Activated CD4-positive, alpha-beta T cell treated with anti-CD3 and anti-CD28 coated beads, Interleukin-2, amount 50 U/mL, for 48 hours (primary cell): ENCODE measurements around the gene PIGR.

Experiments
- DNase-seq, 2 experiments: peaks; one replicate each; pipeline ENCODE4 v3.0.0-alpha.2; 2020

The PIGR gene

DNA sequence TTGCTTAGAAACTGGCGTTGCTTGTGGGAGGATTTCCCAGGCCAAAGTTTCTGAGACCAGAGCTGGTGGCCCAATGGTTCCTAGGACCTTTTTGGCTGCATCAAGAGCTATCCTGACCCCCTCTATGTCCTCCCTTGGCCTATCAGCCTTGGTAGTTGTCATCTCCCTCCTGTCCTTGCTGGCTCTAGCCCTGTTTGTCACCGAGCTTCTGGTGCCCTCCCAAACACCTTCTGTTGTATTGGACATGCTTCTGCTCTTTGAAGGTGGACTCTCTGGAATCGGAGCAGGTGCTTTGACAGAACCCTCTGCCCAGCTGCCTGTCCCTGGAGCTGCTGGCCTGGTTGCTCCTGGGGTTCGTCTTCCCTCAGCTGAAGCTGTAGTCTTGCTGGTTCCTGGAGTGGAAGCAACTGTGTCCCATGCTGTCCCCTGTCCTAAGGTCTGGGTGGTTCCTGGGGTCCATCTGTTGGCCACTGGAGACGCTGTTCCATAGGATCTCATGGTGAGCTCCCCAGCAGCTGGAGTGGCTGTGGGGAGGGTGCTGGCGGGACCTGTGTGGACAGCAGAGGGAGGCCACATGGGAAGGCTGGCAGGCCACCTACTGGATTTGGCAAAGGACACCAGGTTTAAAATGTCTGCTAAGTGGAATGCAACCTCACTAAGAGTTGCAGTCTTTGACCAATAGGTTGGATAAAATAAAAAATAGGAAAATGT lies 14.6 kb upstream of the PIGR start:
- no peak for DNase-seq

- no peak for DNase-seq
Measured at GRCh38 chr1:206958144-206958543, 11.9 kb upstream of the PIGR start.

- DNase-seq, result no peak
Measured at GRCh38 chr1:206957639-206958038, 11.4 kb upstream of the PIGR start.

DNA sequence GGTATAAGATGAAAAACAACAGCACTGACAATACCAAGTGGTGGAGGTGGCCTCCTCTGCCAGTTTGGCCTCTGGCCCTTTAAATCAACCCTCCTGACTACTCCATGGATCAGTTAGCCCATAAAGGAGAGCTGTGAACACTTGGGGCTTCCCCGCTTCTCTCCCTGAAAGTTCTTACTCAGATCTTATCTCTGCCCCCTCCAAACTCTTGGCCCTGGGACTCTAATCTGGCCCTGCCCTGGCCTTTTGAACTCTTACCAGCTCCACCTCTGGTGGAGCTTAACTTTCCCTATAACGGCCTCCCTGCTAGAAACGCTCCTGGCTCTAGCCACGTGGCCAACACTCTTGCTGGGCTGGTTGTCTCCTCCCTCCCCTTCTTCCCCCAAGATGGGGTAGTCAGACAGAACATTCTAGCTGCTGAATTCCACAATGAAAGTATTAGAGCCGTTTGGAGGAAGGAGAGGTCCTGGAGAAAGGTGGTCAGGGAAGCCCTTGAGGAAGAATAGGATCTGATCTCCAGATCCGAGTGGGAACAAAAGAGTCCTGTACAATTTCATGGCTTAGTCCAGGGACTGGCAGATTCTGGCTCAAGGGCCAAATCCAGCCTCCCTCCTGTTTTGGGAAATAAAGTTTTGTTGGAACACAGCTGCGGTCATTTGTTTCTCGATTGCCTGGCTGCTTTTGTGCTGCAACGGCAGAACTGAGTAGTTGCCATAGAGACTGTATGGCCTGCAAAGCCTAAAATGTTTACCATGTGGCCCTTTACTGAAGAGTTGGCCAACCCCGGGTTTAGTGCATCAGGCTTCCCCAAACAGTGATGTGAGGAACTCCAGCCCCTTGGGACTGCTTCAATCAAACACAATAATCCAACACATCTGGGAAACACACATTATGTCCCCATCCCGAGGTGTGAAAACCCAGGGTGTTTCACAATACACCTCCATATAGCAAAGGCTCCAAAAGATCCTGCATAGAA lies 9.5 kb upstream of the PIGR start:
- peak; percentile 15 to 29 for DNase-seq

GRCh38 chr1:206954459-206955342 lies 8.4 kb upstream of the PIGR start:
- DNase-seq, result no peak

GRCh38 chr1:206953626-206954025 lies 7.4 kb upstream of the PIGR start:
- DNase-seq, result no peak

GRCh38 chr1:206953126-206953525 lies 6.9 kb upstream of the PIGR start:
- no peak for DNase-seq

DNA sequence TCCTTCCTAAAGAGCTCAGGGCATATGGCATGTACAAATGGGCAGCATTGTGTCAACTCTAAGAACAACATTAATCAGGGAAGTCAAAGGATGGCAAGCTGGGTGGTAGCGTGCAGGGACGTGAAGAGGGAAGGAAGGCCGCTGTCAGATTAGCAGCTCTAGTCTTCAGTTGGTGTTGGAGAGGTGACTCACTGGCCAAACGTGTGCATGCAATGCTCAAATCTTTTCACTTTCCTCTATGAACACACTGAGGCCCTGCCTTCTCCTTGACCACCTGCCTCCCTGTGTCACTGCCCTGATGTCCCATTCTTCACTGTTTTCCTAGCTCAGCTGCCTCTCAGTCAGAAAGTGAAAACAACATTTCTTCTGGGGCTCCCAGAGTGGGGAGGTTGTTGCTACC lies 5.9 kb upstream of the PIGR start:
- DNase-seq, result no peak

- DNase-seq, result no peak
Measured at GRCh38 chr1:206951318-206952100, 5.2 kb upstream of the PIGR start.

DNA sequence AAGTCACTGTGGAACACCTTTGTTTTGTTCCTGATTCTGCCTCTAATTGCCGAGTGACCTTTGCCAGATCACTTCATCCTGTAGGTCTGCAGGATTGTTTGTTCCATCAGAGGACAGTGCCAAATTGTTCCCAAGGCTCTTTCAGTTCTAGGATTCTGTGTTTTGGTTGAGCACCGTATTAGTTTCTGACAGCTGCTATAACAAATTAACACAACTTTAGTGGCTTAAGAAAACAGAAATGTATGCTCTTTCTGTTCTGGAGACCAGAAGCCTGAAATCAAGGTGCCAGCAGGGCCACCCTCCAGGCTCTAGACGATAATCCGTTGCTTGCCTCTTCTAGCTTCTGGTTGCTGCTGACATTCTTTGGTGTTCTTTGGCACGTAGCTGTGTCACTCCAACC lies 3.4 kb upstream of the PIGR start:
- DNase-seq, result no peak

- no peak for DNase-seq
Measured at GRCh38 chr1:206949208-206949607, 2.9 kb upstream of the PIGR start.

DNA sequence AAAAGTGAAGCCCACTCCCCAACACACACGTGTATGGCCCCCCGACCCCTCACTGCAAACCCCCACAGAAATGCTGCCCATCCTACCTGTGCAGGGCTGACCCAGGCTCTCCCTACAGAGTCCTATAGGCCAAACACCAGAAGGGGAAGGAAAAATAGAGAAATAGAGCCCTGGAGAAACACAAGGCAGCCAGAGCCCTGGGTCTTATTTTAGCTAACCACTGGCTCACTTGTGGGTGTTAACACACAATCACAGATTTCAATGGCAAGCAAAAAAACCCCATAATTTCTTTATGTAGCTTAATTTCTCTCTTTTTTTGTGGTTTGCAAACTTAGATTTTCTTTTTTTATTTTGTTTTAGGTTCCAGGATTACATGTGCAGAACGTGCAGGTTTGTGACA lies 989 bp upstream of the PIGR start:
- DNase-seq, result no peak

- no peak for DNase-seq
Measured at GRCh38 chr1:206945779-206946178, 487 bp downstream of the PIGR start.

DNA sequence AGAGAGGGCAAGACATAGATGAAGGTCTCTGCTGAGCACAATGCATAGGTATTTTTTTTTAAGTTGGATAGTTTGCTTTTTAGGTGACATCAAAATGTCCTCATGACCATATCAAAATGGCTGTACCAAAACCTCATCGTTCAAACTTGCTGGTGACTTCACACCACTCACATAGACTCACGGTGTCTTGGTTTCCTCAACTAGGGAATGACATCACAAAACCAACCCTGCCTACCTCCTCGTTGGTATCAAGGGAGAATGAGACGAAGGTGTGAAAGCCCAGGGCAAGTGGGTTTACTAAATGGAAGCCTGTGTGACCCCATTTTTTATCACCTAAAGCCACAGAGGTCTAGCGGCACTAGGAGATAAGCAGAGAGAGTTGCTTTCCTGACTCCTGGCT lies 1.6 kb downstream of the PIGR start:
- DNase-seq, result no peak

GRCh38 chr1:206941766-206942418 lies 4.4 kb downstream of the PIGR start:
- DNase-seq, result no peak

DNA sequence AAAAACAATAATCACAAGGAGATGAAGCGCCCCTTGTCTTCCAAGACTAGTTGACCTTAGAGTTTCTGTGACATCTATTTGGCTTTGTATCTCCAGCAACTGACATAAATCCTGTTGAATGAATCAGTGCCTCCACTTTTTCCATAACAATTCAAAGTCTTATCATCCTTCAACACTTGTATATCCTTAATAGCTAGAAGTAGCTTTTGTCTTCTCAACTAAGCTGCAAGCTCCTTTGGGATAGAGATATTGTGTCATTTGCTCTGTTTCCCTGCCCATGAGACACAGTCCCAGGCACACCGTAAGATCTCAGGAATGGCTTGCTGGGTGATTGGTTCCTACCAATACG lies 5.7 kb downstream of the PIGR start:
- DNase-seq, result no peak

DNA sequence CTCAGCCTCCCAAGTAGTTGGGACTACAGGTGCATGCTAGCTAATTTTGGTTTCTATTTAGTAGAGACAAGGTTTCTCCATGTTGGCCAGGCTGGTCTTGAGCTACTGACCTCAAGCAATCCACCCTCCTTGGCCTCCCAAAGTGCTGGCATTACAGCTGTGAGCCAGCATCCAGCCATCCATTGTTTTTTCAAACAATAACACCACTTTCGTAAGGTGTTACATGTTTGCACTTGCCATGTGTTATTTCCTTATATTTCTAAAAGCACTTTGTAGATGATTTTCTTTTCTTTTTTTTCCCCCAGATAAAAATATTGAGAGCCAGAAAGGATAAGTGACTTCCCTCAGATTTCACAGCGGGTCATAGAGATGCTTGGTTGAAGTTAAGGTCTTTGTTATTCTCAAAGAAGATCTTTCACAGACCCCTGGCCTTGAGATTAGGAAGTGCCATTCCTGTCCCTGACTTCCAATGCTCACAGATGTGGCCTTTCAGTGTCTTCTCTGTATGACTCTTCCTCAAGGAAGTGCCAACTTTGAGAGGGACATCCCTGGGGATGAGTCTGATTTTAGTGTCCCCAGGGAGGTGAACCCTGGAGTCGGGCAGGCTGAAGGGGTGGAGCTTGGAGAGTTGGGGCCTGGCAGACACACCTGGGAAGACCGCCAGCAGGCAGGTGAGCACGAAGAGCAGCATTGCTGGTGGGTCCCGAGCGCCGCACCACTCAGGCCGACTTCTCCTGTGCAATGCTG lies 6.3 kb downstream of the PIGR start:
- no peak for DNase-seq

DNA sequence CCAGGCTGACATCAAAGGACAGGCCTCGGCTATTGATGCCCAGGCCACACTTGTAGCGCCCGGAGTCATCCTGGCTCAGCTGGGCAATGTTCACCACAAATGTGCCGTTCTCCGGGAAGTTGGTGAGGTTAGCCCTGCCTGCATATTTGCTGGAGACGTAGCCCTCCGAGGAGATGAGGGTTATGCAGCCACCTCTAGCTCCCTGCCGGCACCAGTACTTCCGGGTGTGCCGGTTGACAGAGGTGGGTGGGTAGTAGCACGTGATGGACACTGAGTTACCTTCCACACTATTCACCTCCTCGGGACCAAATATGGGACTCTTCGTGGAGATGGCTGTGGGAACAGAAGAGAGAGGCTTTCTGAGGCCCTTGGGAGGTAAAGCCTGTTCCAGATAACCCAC lies 7.1 kb downstream of the PIGR start:
- DNase-seq, result no peak

DNA sequence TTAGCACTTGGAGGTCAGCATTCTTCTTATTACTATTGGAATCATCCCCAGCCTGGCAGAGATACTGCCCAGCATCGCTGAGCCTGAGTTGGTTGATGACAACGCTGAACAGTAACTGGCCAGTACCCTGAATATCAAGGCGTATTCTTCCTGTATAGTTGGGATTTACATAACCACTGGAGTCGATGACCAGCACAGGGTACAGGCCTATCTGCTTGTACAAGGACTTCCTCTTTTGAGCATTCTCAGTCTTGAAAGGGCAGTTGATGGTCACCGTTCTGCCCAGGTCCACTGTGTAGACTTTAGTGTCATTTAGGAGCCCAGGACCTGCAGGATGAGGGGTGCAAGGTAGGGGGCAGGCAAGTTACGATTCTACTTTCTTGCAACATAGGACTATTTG lies 8.8 kb downstream of the PIGR start:
- DNase-seq, result no peak

- DNase-seq, result peak; percentile 63 to 70
Measured at GRCh38 chr1:206935491-206936067, 10.7 kb downstream of the PIGR start.
